Measurements from ENCODE around the gene UGT3A1. TPM values are rescaled to one million over a fixed set of nuclear protein-coding genes. Genes with fewer than 3 reads are reported as not detected.
"Not testable (repeated sequence)": the region's sequence is repeated elsewhere in the genome, so short reads cannot be mapped to it uniquely, and the experiment has no call there.

Gene UGT3A1
- 20.3 TPM for total RNA-seq

- ATAC-seq (peak; percentile 91), DNase-seq (ENCODE audit: low spot score) (peak; percentile 90)
Observed at GRCh38 chr5:35990941-35991611, at the start of gene UGT3A1. Gene UGT3A1, minus strand, starts transcription at chr5:35991390. Its CDS starts 150 bp downstream, at chr5:35991240.

DNA sequence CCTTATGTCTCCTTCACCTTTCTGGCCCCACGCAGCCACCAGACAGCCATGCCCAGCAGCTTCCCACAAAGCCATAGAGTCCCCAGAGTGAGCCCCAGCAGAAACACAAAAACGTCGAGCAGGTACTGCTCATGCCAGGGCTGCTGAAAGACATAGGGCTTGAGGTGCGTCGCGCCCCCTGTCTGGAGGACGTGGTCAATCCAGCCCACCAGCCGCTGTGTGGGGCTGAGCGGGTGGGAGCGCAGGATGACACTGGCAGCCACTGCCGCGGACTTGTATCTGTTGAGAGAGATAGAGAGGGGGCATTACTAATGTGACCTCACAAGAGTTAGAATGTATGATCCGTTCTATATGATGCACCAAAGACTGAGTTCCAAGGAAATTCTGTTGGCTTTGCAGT lies 44.5 kb upstream of the UGT3A1 start:
- DNase-seq (ENCODE audit: low spot score), result no peak
- no peak for ATAC-seq

DNA sequence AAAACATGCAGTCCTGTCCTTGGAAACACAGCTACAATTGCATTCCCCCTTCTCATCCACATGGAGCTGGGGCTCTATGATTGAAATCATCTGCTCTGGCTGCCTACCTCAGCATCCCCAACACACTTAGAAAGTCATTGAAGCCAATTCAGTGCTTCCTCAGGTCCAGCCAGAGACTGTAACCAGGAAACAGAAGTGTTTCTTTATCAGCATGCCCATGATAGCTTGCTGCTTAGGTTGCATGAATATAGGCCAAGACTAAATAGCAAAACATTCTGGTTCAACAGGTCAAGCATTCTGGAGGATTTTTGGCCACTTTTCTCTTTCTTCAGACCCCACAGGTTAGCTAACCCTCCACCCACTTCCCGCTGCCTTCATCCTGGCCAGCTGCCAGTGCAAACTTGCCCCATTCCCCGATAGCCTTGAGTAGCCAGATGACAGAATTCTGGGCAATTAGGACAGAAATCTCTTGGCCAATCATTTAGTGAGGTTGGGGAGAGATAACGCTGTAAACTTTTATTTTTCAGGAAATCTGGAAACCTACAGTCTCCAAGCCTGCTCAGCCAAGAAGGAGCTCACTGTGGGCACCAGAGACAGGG lies 43.4 kb upstream of the UGT3A1 start:
- peak; percentile 44 for ATAC-seq
- not testable (repeated sequence) for DNase-seq (ENCODE audit: low spot score)

DNA sequence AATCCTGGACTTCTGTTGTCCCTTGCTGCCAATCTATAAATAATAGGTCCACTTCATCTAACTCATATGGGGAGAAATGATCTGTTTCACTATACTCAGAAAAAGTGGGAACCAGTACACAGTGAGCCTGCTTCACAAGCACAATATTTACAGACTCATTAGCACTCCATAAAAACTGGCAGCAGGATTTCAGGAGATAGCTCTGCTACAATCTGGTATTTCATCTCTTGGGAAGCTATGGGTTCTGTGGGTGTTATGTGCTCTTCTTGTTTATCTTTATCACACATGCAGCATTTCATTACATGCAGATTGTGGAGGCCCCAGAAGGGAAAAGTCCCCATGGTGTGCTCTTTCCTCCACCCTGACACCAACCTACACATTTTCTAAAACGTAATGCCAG lies 42.3 kb upstream of the UGT3A1 start:
- DNase-seq (ENCODE audit: low spot score) (no peak), ATAC-seq (no peak)

GRCh38 chr5:36033047-36033446 lies 41.9 kb upstream of the UGT3A1 start:
- ATAC-seq (no peak), DNase-seq (ENCODE audit: low spot score) (no peak)

GRCh38 chr5:36031223-36031622 lies 40.0 kb upstream of the UGT3A1 start:
- no peak for DNase-seq (ENCODE audit: low spot score)
- no peak for ATAC-seq

- DNase-seq (ENCODE audit: low spot score), result no peak
- no peak for ATAC-seq
Observed at GRCh38 chr5:36029914-36030313, 38.7 kb upstream of the UGT3A1 start.

DNA sequence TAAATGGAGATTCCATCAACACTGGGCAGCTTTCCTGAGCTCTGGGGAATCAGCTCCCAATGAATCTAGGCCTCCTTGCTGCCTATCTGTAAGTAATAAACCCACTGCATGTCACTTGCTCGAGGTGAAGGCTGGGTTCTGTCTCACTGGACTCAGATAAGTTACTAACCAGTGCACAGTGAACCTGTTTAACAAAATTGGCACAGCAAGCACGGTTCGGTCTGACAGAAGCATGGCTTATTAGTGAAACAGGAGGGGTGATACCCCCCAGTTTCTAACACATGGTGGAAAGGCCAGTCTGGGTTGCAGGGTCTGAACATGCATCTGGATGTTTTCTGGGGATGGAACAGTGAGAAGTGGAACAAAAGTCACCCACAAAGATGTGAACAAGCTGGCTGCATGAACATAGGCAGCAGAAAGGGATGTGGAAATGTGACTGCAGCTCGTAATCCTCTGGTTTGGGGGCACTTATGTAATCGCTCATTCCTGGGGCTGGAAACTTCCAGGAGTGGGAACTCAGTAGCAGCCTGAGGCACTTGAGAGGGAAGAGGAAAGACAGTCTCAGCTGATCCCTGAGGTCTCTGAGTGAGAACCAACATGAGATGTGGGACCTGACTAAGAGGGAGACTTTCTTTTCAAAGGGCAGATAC lies 37.8 kb upstream of the UGT3A1 start:
- DNase-seq (ENCODE audit: low spot score), result no peak
- no peak for ATAC-seq

GRCh38 chr5:36027711-36028110 lies 36.5 kb upstream of the UGT3A1 start:
- DNase-seq (ENCODE audit: low spot score), result no peak
- ATAC-seq, result no peak

DNA sequence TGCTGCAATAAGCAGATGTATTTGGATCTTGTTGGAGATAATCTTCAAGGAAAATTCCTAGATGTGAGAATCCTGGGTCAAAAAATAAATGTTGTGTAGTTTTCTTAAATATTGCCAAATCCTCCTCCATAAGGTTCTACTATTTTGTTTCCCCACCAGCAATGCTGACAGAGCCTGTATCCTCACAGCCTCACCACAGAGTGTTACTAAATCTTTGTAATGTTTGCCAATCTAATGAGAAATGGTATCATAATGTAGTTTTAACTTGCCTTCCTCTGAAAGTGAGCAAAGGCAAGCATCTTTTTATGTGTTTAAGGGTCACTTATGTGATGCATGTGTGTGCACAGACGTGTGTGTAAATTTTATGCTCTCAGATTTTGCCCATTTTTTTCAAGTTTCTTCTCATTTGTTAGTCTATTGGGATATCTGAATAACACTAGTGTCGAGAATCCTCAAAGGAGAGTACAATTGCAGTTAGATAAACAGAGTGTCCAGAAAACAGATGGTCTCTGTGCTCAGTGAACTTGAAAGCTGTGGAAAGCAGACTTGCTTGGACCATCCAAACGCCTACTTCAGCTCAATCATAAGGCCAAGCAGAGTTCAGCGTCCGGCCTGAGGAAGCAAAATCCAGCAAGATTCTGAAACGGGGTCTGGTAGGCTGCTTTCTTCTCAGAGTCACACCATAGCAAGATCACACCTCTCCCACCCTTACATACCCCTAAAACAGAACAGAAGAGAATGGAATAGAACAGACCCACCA lies 35.7 kb upstream of the UGT3A1 start:
- no peak for ATAC-seq
- DNase-seq (ENCODE audit: low spot score), result no peak

- not testable (repeated sequence) for ATAC-seq; DNase-seq (ENCODE audit: low spot score)
Observed at GRCh38 chr5:36022246-36022645, 31.1 kb upstream of the UGT3A1 start.

DNA sequence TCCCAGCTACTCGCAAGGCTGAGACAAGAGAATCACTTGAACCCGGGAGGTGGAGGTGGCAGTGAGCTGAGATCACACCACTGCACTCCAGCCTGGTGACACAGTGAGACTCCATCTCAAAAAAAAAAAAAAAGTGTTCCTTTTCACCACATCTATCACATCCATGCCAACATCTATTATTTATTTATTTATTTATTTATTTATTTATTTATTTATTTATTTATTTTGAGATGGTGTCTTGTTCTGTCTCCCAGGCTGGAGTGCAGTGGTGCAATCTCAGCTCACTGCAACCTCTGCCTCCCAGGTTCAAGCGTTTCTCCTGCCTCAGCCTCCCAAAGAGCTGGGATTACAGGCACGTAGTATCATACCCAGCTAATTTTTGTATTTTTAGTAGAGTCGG lies 28.4 kb upstream of the UGT3A1 start:
- not testable (repeated sequence) for DNase-seq (ENCODE audit: low spot score); ATAC-seq

GRCh38 chr5:36017622-36018021 lies 26.4 kb upstream of the UGT3A1 start:
- DNase-seq (ENCODE audit: low spot score) (no peak), ATAC-seq (peak; percentile 94)

- DNase-seq (ENCODE audit: low spot score), result peak; percentile 50
- ATAC-seq, result peak; percentile 81
Observed at GRCh38 chr5:36017004-36017403, 25.8 kb upstream of the UGT3A1 start.

- ATAC-seq, result no peak
Observed at GRCh38 chr5:36013182-36013581, 22.0 kb upstream of the UGT3A1 start.

GRCh38 chr5:36009698-36010097 lies 18.5 kb upstream of the UGT3A1 start:
- DNase-seq (ENCODE audit: low spot score) (no peak), ATAC-seq (no peak)

More at GRCh38 chr5:36013182-36013581, 22.0 kb upstream of the UGT3A1 start:
- DNase-seq (ENCODE audit: low spot score), result no peak

DNA sequence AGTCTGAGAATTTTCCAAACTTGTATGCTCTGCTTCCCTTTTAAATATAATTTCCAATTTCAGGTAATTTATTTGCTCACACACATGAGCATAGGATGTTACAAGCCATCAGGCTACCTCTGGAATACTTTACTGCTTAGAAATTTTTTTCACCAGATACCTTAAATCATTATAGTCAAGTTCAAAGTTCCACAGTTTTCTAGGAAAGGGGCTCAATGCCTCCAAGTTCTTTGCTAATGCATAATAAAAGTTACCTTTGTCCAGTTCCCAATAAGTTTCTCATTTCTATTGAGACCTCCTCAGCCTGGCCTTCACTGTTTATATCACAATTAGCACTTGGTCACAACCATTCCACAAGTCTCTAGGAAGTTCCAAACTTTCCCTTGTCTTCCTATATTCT lies 16.2 kb upstream of the UGT3A1 start:
- DNase-seq (ENCODE audit: low spot score) (no peak), ATAC-seq (no peak)

GRCh38 chr5:36006163-36006562 lies 15.0 kb upstream of the UGT3A1 start:
- no peak for DNase-seq (ENCODE audit: low spot score)
- ATAC-seq, result no peak

GRCh38 chr5:36001032-36001431 lies 9.8 kb upstream of the UGT3A1 start:
- no peak for ATAC-seq

DNA sequence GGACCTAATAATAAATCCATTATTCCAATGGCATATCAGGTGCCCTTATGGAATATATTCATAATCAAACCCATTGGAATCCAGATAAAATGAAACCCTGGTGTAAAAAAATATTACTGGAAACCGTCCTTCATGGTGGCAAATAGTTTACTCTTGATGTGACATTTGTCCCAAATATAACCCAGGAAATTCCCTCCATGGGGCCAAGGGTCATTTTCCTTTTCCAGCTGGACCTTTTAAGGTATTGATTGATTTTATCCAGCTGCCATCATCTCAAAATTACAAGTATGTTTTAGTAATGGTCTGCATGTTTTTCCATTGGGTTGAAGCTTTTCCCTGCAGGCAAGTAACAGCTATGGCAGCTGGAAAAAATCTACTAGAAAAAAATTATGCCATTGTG lies 8.4 kb upstream of the UGT3A1 start:
- peak; percentile 77 for ATAC-seq
- peak; percentile 49 for DNase-seq (ENCODE audit: low spot score)

More at GRCh38 chr5:36001032-36001431, 9.8 kb upstream of the UGT3A1 start:
- DNase-seq (ENCODE audit: low spot score), result no peak

DNA sequence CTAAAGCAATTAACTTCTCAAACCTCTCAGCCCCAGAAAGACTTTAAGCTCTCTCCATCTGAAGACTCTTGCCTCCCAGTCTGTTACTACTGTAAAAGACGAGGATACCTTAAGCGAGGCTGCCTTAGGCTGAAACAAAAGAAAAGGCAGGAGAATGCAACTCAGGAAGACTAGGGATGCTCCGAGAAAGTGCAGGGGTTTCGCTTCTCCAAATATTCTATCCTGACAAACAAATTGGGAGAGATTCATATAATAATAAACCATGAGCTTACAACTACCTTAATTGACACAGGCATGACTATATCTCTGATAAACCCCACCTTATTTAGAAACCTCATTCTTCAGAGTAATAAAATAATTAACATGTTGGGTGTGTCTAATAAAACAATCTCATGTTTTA lies 4.9 kb upstream of the UGT3A1 start:
- no peak for DNase-seq (ENCODE audit: low spot score)
- no peak for ATAC-seq
